Uterus (tissue), 2 donors: ENCODE measurements around the gene COPS3.

Experiments used
- CTCF ChIP-seq, 4 experiments: fragments of 200-600 bp in 2 of 4; fragments of 450-650 bp in 2 of 4; sonication (generic) in 2 of 4; IDR thresholded peaks; one replicate each; pipeline ENCODE4 v1.5.1; 2016 to 2019; ENCODE audit warnings: antibody characterized with exemption in 4 of 4, mild to moderate bottlenecking in 2 of 4, moderate library complexity in 1 of 4
- POLR2A ChIP-seq, 2 donors: fragments of 450-650 bp; IDR thresholded peaks; one replicate each; pipeline ENCODE4 v1.6.1; 2016; ENCODE audit warnings: antibody characterized with exemption in 2 of 2, mild to moderate bottlenecking in 1 of 2, moderate library complexity in 1 of 2

DNA sequence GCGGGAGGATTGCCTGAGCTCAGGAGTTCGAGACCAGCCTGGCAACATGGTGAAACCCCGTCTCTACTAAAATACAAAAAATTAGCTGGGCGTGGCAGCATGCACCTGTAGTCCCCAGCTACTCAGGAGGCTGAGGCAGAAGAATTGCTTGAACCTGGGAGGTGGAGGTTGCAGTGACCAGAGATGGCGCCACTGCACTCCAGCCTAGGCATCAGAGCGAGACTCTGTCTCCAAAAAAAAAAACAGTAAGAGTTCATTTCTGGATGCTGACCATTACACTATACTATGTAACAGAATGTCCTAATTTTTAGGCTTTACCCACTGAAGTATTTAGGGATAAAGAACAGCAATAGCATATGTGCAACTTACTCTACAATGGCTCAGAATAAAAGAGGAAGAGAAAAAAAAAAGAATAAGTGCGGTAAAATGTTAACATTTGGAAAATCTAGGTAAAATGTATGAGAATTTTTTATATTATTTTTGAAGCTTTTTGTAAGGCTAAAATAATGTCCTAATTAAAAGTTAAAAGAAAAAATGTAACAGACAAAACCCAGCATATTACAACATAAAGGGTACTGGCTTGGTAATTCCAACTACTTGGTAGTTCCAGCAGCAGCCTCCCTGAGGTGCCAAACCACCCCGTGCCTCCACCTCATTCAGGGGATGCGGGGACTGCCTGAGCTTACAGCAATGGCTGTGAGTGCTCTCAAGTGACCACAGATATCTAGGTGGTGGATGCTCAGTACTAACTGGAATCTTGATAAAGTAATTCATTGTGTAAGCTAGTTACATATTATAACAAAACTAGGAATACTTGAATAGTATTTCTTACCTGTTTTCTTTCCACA lies 10.9 kb downstream of the COPS3 start:
- TF ChIP-seq CTCF (IDR thresholded peaks at IDR 0.05) = no peak
- TF ChIP-seq POLR2A (IDR thresholded peaks at IDR 0.05) = no peak
